GM12878 (cell line): ENCODE results near the gene ROBO1. TPM values are rescaled to one million over a fixed set of nuclear protein-coding genes. Genes with fewer than 3 reads are reported as not detected.

Experiments
- ATAC-seq: fragments of 200-7000 bp; cut with Tn5 transposase; 3 replicates; pipeline ENCODE4 v1.9.1; 2020; ENCODE audit warnings: mild to moderate bottlenecking, moderate library complexity
- BruUV-seq: library from RNA; stranded (reverse); fragments of 400-500 nt; replicated peaks from 2 replicates; lab custom pipeline; 2021; lab: Mats Ljungman, UMichigan
- CTCF ChIA-PET: fragments of 300-600 bp; sonication (Branson Sonifier 250); formaldehyde crosslinking; extraction: SDS; loops from one replicate; lab custom pipeline; 2021; ENCODE audit warnings: inconsistent platforms; lab: Yijun Ruan, JAX
- POLR2A ChIA-PET: fragments of 350-600 bp; formaldehyde crosslinking; extraction: SDS; loops from one replicate; lab custom pipeline; 2021; ENCODE audit warnings: inconsistent platforms; lab: Charles Lee
- RAD21 ChIA-PET: fragments of 300-600 bp; sonication (Branson Sonifier 250); formaldehyde crosslinking; loops from one replicate; lab custom pipeline; 2023; ENCODE audit warnings: antibody characterized with exemption; ENCODE audit not compliant: unreplicated experiment; lab: Charles Lee
- SMC1A ChIA-PET: fragments of 300-600 bp; sonication (Branson Sonifier 250); formaldehyde crosslinking; loops from one replicate; lab custom pipeline; 2023; ENCODE audit not compliant: unreplicated experiment, uncharacterized antibody; lab: Charles Lee
- DNase-seq: peaks from one replicate; pipeline ENCODE4 v3.0.0-alpha.2; 2011; ENCODE audit warnings: low read depth, low spot score
- FAIRE-seq: peaks from 3 replicates; lab custom pipeline; 2011; peaks lifted over from hg19 to GRCh38; lab: Jason Lieb, UNC
- H2AFZ ChIP-seq: 2 replicates; pipeline ENCODE4 v1.6.0; 2011; ENCODE audit warnings: low read depth, low read length, control low read depth; ENCODE audit not compliant: control insufficient read depth
- H3K27ac ChIP-seq: 2 replicates; pipeline ENCODE4 v1.5.1; 2011; ENCODE audit warnings: control low read depth; ENCODE audit not compliant: control insufficient read depth, insufficient read depth
- H3K27me3 ChIP-seq, 2 experiments: replicated peaks in 1 of 2; 2 replicates each; pipeline versions ENCODE4 v1.6.0 to v1.6.1; 2011; ENCODE audit warnings: low read length in 1 of 2; ENCODE audit not compliant: control insufficient read depth in 2 of 2, insufficient read depth in 2 of 2
- H3K36me3 ChIP-seq, 2 experiments: 2 replicates each; pipeline ENCODE4 v1.5.1; 2011; ENCODE audit warnings: low read length in 1 of 2; ENCODE audit not compliant: control insufficient read depth in 2 of 2, insufficient read depth in 2 of 2
- H3K4me1 ChIP-seq: 2 replicates; pipeline ENCODE4 v1.6.1; 2011; ENCODE audit warnings: mild to moderate bottlenecking, low read length, moderate library complexity, mixed read lengths; ENCODE audit not compliant: control insufficient read depth, insufficient read depth
- H3K4me2 ChIP-seq: 2 replicates; pipeline ENCODE4 v1.6.0; 2011; ENCODE audit warnings: control low read depth; ENCODE audit not compliant: control insufficient read depth, insufficient read depth
- H3K4me3 ChIP-seq: fragments of 200-600 bp; sonication (generic); 2 replicates; pipeline ENCODE4 v1.5.1; 2016
- H3K79me2 ChIP-seq: 2 replicates; pipeline ENCODE4 v1.6.0; 2011; ENCODE audit warnings: low read length; ENCODE audit not compliant: control insufficient read depth, insufficient read depth
- H3K9ac ChIP-seq: 2 replicates; pipeline ENCODE4 v1.8.0; 2011; ENCODE audit warnings: low read length, control low read depth, mixed read lengths; ENCODE audit not compliant: control insufficient read depth, insufficient read depth
- H3K9me3 ChIP-seq: replicated peaks from 3 replicates; pipeline ENCODE4 v1.5.1; 2011; ENCODE audit warnings: mild to moderate bottlenecking, low read length; ENCODE audit not compliant: control insufficient read depth, insufficient read depth
- H4K20me1 ChIP-seq: 2 replicates; pipeline ENCODE4 v1.6.0; 2011; ENCODE audit not compliant: control insufficient read depth, insufficient read depth
- ATF2 ChIP-seq: IDR thresholded peaks from 2 replicates; pipeline ENCODE4 v1.6.1; 2012; ENCODE audit warnings: low read length, inconsistent platforms
- CEBPZ ChIP-seq: fragments of 150-350 bp; IDR thresholded peaks from 2 replicates; pipeline ENCODE4 v1.6.1; 2016; ENCODE audit warnings: low read depth, low read length
- CUX1 ChIP-seq: IDR thresholded peaks from 2 replicates; pipeline ENCODE4 v1.6.1; 2012; ENCODE audit warnings: improper control_type of control experiment, low read depth, low read length; ENCODE audit not compliant: insufficient replicate concordance
- JUNB ChIP-seq: IDR thresholded peaks from 2 replicates; pipeline ENCODE4 v1.6.1; 2016; ENCODE audit warnings: antibody characterized with exemption, mild to moderate bottlenecking
- MEF2A ChIP-seq: IDR thresholded peaks from 2 replicates; pipeline ENCODE4 v1.6.1; 2011; ENCODE audit warnings: low read depth, mild to moderate bottlenecking, low read length, moderate library complexity; ENCODE audit not compliant: insufficient read depth
- RAD51 ChIP-seq: fragments of 450-650 bp; IDR thresholded peaks from 2 replicates; pipeline ENCODE4 v1.6.1; 2016; ENCODE audit warnings: moderate library complexity, mild to moderate bottlenecking, inconsistent platforms
- RELB ChIP-seq: fragments of 450-650 bp; IDR thresholded peaks from 2 replicates; pipeline ENCODE4 v1.6.1; 2017; ENCODE audit warnings: low read depth, mild to moderate bottlenecking, moderate library complexity
- RFX5 ChIP-seq: IDR thresholded peaks from 2 replicates; pipeline ENCODE4 v1.6.1; 2011; ENCODE audit warnings: low read depth, low read length, improper control_type of control experiment
- ZBTB33 ChIP-seq: fragments of 450-650 bp; IDR thresholded peaks from 2 replicates; pipeline ENCODE4 v1.6.1; 2017; ENCODE audit warnings: mild to moderate bottlenecking
- WGBS: methylation state at CpG from one replicate; pipeline ENCODE4 v1.1.6; 2016; ENCODE audit warnings: low lambda C conversion rate; ENCODE audit not compliant: insufficient replicate concordance, insufficient coverage; ENCODE audit errors: missing lambda C conversion rate; 5-methylcytosine and 5-hydroxymethylcytosine counted together
- in situ Hi-C: fragments of 300-500 bp; cut with MboI; formaldehyde crosslinking; loops from 9 replicates; pipeline ENCODE4 v1.14.3; 2018; ENCODE audit warnings: mixed read lengths
- intact Hi-C: fragments of 100-400 bp; cut with micrococcal nuclease; formaldehyde crosslinking; loops from one replicate; pipeline ENCODE4 v1.14.2; 2022; ENCODE audit not compliant: unreplicated experiment
- polyA plus RNA-seq, 11 experiments: library from polyadenylated mRNA; depleted of rRNA in 4 of 11; unstranded in 6 of 11; stranded (reverse) in 5 of 11; fragments of >200 nt; fragmentation: Nextera tagmentation in 4 of 11; fragmentation: Illumina TruSeq in 1 of 11; extraction: Ambion mirVana in 4 of 11; extraction: Trizol in 1 of 11; gene quantifications; 1 replicate in 1 of 11; 2 replicates in 10 of 11; pipeline versions ENCODE4 v1.2.1 to v1.2.3, GENCODE V29; 2011 to 2016; ENCODE audit warnings: inconsistent platforms in 2 of 11, missing spikeins in 2 of 11, low read depth in 1 of 11
- total RNA-seq, 4 experiments: library from RNA; depleted of rRNA in 3 of 4; stranded (reverse); fragments of >200 nt in 3 of 4; fragmentation: Illumina TruSeq in 1 of 4; extraction: Trizol in 1 of 4; gene quantifications; 2 replicates each; pipeline versions ENCODE4 v1.2.1 to v1.2.3, GENCODE V29; 2013 to 2021

Gene ROBO1
- total and polyA plus RNA-seq, 10 of the 15 experiments (the other 5 are each of a cell fraction or from before 2014, with no cell fraction given) = 0.29 to 46.5 (median 1.2) TPM

GRCh38 chr3:79278681-79279080 lies 489.1 kb downstream of the ROBO1 start:
- H4K20me1 ChIP-seq = no peaks in the 10 kb centered on the region
- POLR2A ChIA-PET = no interaction called here
- no peak for FAIRE-seq
- H3K4me3 ChIP-seq = no peak overlapping the region
- H3K4me1 ChIP-seq = no peaks in the 10 kb centered on the region
- BruUV-seq = no TSS peak
- no peak for DNase-seq
- RAD21 ChIA-PET = no interaction called here
- no peaks in the 10 kb centered on the region for H3K79me2 ChIP-seq
- no peaks in the 10 kb centered on the region for H3K27me3 ChIP-seq
- no peak overlapping the region for H2AFZ ChIP-seq
- SMC1A ChIA-PET = no interaction called here
- in situ Hi-C loops (no loop called here), intact Hi-C loops (no loop called here)
- WGBS = 0% methylated on average over 1 of the region's 1 CpG
- no peaks in the 10 kb centered on the region for H3K36me3 ChIP-seq
- TF ChIP-seq RAD51 = no peak
- TF ChIP-seq JUNB = no peak
- no peak for TF ChIP-seq CEBPZ
- no peak for TF ChIP-seq ATF2
- TF ChIP-seq RFX5 = no peak
- no peak for TF ChIP-seq CUX1
- no peak for TF ChIP-seq RELB
- no peak for TF ChIP-seq ZBTB33
- no peak for TF ChIP-seq MEF2A
- no peak for ATAC-seq
- H3K9ac ChIP-seq = no peak overlapping the region
- no peak overlapping the region for H3K27ac ChIP-seq
- H3K9me3 ChIP-seq = no peaks in the 10 kb centered on the region
- CTCF ChIA-PET = no interaction called here
- no peak overlapping the region for H3K4me2 ChIP-seq
